H1 (cell line): ENCODE data around the gene AASDH. TPM values are rescaled to one million over a fixed set of nuclear protein-coding genes. Genes with fewer than 3 reads are reported as not detected.
"Not testable (repeated sequence)": the region's sequence is repeated elsewhere in the genome, so short reads cannot be mapped to it uniquely, and the experiment has no call there.

Experiments
- CTCF ChIA-PET: fragments of 300-600 bp; sonication (Branson Sonifier 250); formaldehyde crosslinking; loops from one replicate; lab custom pipeline; 2021; ENCODE audit not compliant: partially characterized antibody; lab: Charles Lee
- POLR2A ChIA-PET: fragments of 300-600 bp; sonication (Branson Sonifier 250); formaldehyde crosslinking; loops from one replicate; lab custom pipeline; 2021; ENCODE audit warnings: inconsistent platforms; ENCODE audit not compliant: partially characterized antibody; lab: Charles Lee
- DNase-seq, 2 experiments: peaks; one replicate each; pipeline versions ENCODE4 v3.0.0 to v3.0.0-alpha.2; 2010 to 2022; ENCODE audit warnings: low spot score in 2 of 2, low read depth in 1 of 2, mixed read lengths in 1 of 2
- FAIRE-seq: peaks from 2 replicates; lab custom pipeline; 2011; peaks lifted over from hg19 to GRCh38; lab: Jason Lieb, UNC
- H2AFZ ChIP-seq: 2 replicates; pipeline ENCODE4 v1.8.1; 2012; ENCODE audit warnings: low read length, inconsistent platforms
- H2AK5ac ChIP-seq: 2 replicates; pipeline ENCODE4 v1.6.1; 2013; ENCODE audit warnings: low read depth, low read length
- H2BK120ac ChIP-seq: replicated peaks from 2 replicates; pipeline ENCODE3; 2013; ENCODE audit warnings: low read depth, low read length, inconsistent platforms
- H2BK12ac ChIP-seq: 2 replicates; pipeline ENCODE4 v1.6.1; 2013; ENCODE audit warnings: low read depth, low read length
- H2BK15ac ChIP-seq: 2 replicates; pipeline ENCODE4 v1.6.1; 2013; ENCODE audit warnings: low read length
- H2BK20ac ChIP-seq: 2 replicates; pipeline ENCODE4 v1.6.1; 2013; ENCODE audit warnings: low read length
- H2BK5ac ChIP-seq: 2 replicates; pipeline ENCODE4 v1.6.1; 2013; ENCODE audit warnings: low read depth, low read length
- H3K14ac ChIP-seq: 2 replicates; pipeline ENCODE4 v1.6.1; 2013; ENCODE audit warnings: inconsistent platforms; ENCODE audit not compliant: insufficient read length
- H3K18ac ChIP-seq: 2 replicates; pipeline ENCODE4 v1.6.1; 2013; ENCODE audit warnings: low read length; ENCODE audit errors: extremely low read depth
- H3K23ac ChIP-seq: 2 replicates; pipeline ENCODE4 v1.6.1; 2013; ENCODE audit warnings: inconsistent platforms; ENCODE audit not compliant: insufficient read length
- H3K23me2 ChIP-seq: 2 replicates; pipeline ENCODE4 v1.6.1; 2013; ENCODE audit warnings: low read depth, low read length
- H3K27ac ChIP-seq: 2 replicates; pipeline ENCODE4 v1.6.1; 2011; ENCODE audit warnings: low read depth, low read length, inconsistent platforms
- H3K27me3 ChIP-seq, 4 experiments: replicated peaks in 1 of 4; 1 replicate in 1 of 4; 2 replicates in 3 of 4; pipeline versions ENCODE4 v1.6.1 to v1.8.1; 2011 to 2013; ENCODE audit warnings: low read length in 3 of 4, mild to moderate bottlenecking in 3 of 4, inconsistent platforms in 2 of 4, mixed read lengths in 2 of 4, moderate library complexity in 1 of 4; ENCODE audit not compliant: control insufficient read depth in 3 of 4, insufficient read depth in 3 of 4; ENCODE audit errors: extremely low read depth in 1 of 4
- H3K36me3 ChIP-seq, 4 experiments: 2 replicates each; pipeline versions ENCODE4 v1.6.1 to v1.8.1; 2011 to 2013; ENCODE audit warnings: mild to moderate bottlenecking in 4 of 4, low read length in 3 of 4, moderate library complexity in 2 of 4, control low read depth in 1 of 4, inconsistent platforms in 1 of 4; ENCODE audit not compliant: insufficient read depth in 4 of 4, control insufficient read depth in 2 of 4
- H3K4ac ChIP-seq: replicated peaks from 2 replicates; pipeline ENCODE3; 2013; ENCODE audit warnings: low read length, low read depth, mixed read lengths, inconsistent platforms; ENCODE audit not compliant: insufficient read length
- H3K4me1 ChIP-seq, 4 experiments: replicated peaks in 1 of 4; 1 replicate in 1 of 4; 2 replicates in 3 of 4; pipeline versions ENCODE4 v1.6.1 to v1.8.1; 2011 to 2013; ENCODE audit warnings: low read length in 3 of 4, inconsistent platforms in 2 of 4, mixed read lengths in 1 of 4; ENCODE audit not compliant: insufficient read depth in 4 of 4, control insufficient read depth in 3 of 4
- H3K4me2 ChIP-seq, 2 experiments: 2 replicates each; pipeline versions ENCODE4 v1.6.1 to v1.8.1; 2011 to 2013; ENCODE audit warnings: low read depth in 2 of 2, low read length in 2 of 2, control low read depth in 1 of 2, inconsistent platforms in 1 of 2, mild to moderate bottlenecking in 1 of 2; ENCODE audit not compliant: insufficient read depth in 1 of 2
- H3K4me3 ChIP-seq, 4 experiments: fragments of 200-600, 300-600 bp in 1 of 4; sonication (generic), shearing (Covaris generic), sonication (Bioruptor Twin) in 1 of 4; 2 replicates each; pipeline versions ENCODE4 v1.5.1 to v1.8.1; 2011 to 2016; ENCODE audit warnings: low read length in 4 of 4, low read depth in 3 of 4, control low read depth in 2 of 4, inconsistent platforms in 2 of 4, mild to moderate bottlenecking in 2 of 4, mixed read lengths in 1 of 4, moderate library complexity in 1 of 4; ENCODE audit not compliant: insufficient read depth in 2 of 4; ENCODE audit errors: extremely low read depth in 1 of 4
- H3K56ac ChIP-seq: replicated peaks from 2 replicates; pipeline ENCODE3; 2013; ENCODE audit warnings: low read depth, mild to moderate bottlenecking, mixed read lengths, low read length, inconsistent platforms; ENCODE audit not compliant: insufficient read length
- H3K79me1 ChIP-seq: 2 replicates; pipeline ENCODE4 v1.6.1; 2013; ENCODE audit warnings: low read depth, low read length, control low read depth
- H3K79me2 ChIP-seq, 2 experiments: 2 replicates each; pipeline versions ENCODE4 v1.6.1 to v1.8.1; 2012 to 2013; ENCODE audit warnings: low read length in 2 of 2, mild to moderate bottlenecking in 2 of 2, inconsistent platforms in 1 of 2; ENCODE audit not compliant: insufficient read depth in 2 of 2, control insufficient read depth in 1 of 2
- H3K9ac ChIP-seq, 4 experiments: replicated peaks in 1 of 4; 1 replicate in 1 of 4; 2 replicates in 3 of 4; pipeline versions ENCODE4 v1.6.1 to v1.8.1; 2011 to 2013; ENCODE audit warnings: low read depth in 3 of 4, low read length in 3 of 4, control low read depth in 2 of 4, mild to moderate bottlenecking in 2 of 4, moderate library complexity in 2 of 4, inconsistent platforms in 1 of 4; ENCODE audit errors: extremely low read depth in 1 of 4
- H3K9me3 ChIP-seq, 2 experiments: 2 replicates each; pipeline versions ENCODE4 v1.6.1 to v1.8.1; 2012 to 2013; ENCODE audit warnings: mild to moderate bottlenecking in 2 of 2, moderate library complexity in 2 of 2, control low read depth in 1 of 2, inconsistent platforms in 1 of 2, low read depth in 1 of 2, low read length in 1 of 2, mixed read lengths in 1 of 2; ENCODE audit not compliant: insufficient read depth in 2 of 2
- H4K20me1 ChIP-seq, 2 experiments: replicated peaks in 1 of 2; 2 replicates each; pipeline versions ENCODE3 to v1.8.1; 2011 to 2013; ENCODE audit warnings: inconsistent platforms in 2 of 2, low read length in 2 of 2, mild to moderate bottlenecking in 1 of 2; ENCODE audit not compliant: insufficient read depth in 2 of 2, control insufficient read depth in 1 of 2
- H4K5ac ChIP-seq: 2 replicates; pipeline ENCODE4 v1.6.1; 2013; ENCODE audit warnings: low read length, low read depth, mixed read lengths, inconsistent platforms; ENCODE audit not compliant: insufficient read length
- H4K8ac ChIP-seq: 2 replicates; pipeline ENCODE4 v1.8.0; 2013; ENCODE audit warnings: mild to moderate bottlenecking, moderate library complexity, low read length, inconsistent platforms; ENCODE audit not compliant: insufficient read depth; ENCODE audit errors: extremely low read depth
- H4K91ac ChIP-seq: replicated peaks from 2 replicates; pipeline ENCODE3; 2013; ENCODE audit warnings: low read length, mixed read lengths, inconsistent platforms; ENCODE audit not compliant: insufficient read length
- EP300 ChIP-seq, 2 experiments: IDR thresholded peaks; 1 replicate in 1 of 2; 2 replicates in 1 of 2; pipeline ENCODE4 v1.6.1; 2011 to 2012; ENCODE audit warnings: low read depth in 2 of 2, low read length in 2 of 2, mild to moderate bottlenecking in 2 of 2, borderline replicate concordance in 1 of 2, inconsistent platforms in 1 of 2, moderate library complexity in 1 of 2
- SIRT6 ChIP-seq: IDR thresholded peaks from one replicate; pipeline ENCODE4 v1.7.1; 2012; ENCODE audit warnings: low read length, inconsistent platforms
- WGBS, 2 experiments: shearing (Covaris generic) in 1 of 2; methylation state at CpG; one replicate each; pipeline versions ENCODE4 v1.1.6 to v1.1.7; 2013 to 2015; ENCODE audit warnings: low lambda C conversion rate in 2 of 2, mixed read lengths in 2 of 2, inconsistent platforms in 1 of 2, low coverage in 1 of 2, missing lambda C conversion rate in 1 of 2; ENCODE audit not compliant: insufficient replicate concordance in 2 of 2, insufficient coverage in 1 of 2, insufficient read length in 1 of 2; ENCODE audit errors: extremely low coverage in 1 of 2, missing lambda C conversion rate in 1 of 2; 5-methylcytosine and 5-hydroxymethylcytosine counted together
- polyA plus RNA-seq, 7 experiments: library from polyadenylated mRNA; depleted of rRNA in 3 of 7; stranded (reverse) in 5 of 7; unstranded in 2 of 7; fragments of >200 nt in 5 of 7; fragments of 200-250 nt in 2 of 7; gene quantifications; 1 replicate in 5 of 7; 2 replicates in 1 of 7; 4 replicates in 1 of 7; pipeline versions ENCODE4 v1.2.1 to v1.2.3, GENCODE V29; 2011 to 2013; ENCODE audit warnings: missing spikeins in 2 of 7, mixed read lengths in 2 of 7
- total RNA-seq: library from RNA; stranded (reverse); fragmentation: NEBNext Ultra II Directional; extraction: Animal tissue kit (Norgen Biotek cat#: 25700); gene quantifications from 2 replicates; pipeline ENCODE4 v1.2.1, GENCODE V29; 2021

Gene AASDH
- total and polyA plus RNA-seq, 2 of the 8 experiments (the other 6 are each of a cell fraction or from before 2014, with no cell fraction given) = 8.0 to 10.9 TPM

DNA sequence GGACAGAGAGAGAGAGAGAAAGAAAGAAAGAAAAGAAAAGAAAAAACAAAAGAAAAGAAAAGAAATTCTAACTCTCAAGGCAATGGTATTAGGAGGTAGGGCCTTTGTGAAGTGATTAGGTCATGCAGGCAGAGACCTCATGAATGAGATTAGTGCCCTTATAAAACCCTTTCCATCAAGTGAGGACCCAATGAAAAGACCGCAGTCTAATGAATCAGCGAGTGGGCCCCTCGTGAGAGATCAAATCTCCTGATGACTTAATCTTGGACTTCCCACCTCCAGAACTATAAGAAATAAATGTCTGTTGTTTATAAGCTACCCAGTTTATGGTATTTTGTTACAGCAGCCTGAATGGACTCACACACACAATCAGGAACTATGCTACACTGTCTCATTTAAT lies 16.9 kb downstream of the AASDH start:
- no peak for FAIRE-seq

GRCh38 chr4:56362981-56363380 lies 24.3 kb downstream of the AASDH start:
- H4K20me1 ChIP-seq, H4K5ac ChIP-seq, POLR2A ChIA-PET, H3K14ac ChIP-seq, H3K4me3 ChIP-seq, H3K79me1 ChIP-seq, H3K18ac ChIP-seq, H2BK12ac ChIP-seq, H3K27ac ChIP-seq, H3K4me1 ChIP-seq, H2AFZ ChIP-seq, H2AK5ac ChIP-seq, H3K23ac ChIP-seq, H3K27me3 ChIP-seq, H2BK120ac ChIP-seq, H3K4ac ChIP-seq, H2BK15ac ChIP-seq, H2BK20ac ChIP-seq, H3K36me3 ChIP-seq, H4K91ac ChIP-seq, H3K79me2 ChIP-seq, DNase-seq, H3K4me2 ChIP-seq, H4K8ac ChIP-seq, H3K9ac ChIP-seq, H3K23me2 ChIP-seq, FAIRE-seq, H3K56ac ChIP-seq, H2BK5ac ChIP-seq, CTCF ChIA-PET: not testable (repeated sequence)
- 98% methylated on average over 12 of the region's 12 CpGs; no CpG with 5 or more reads in 1 of the 2 experiments for WGBS, 2 experiments
- peaks cover 5 to 11% of the 10 kb centered on the region in 2 experiments; a peak in 2 of 4 replicates for H3K9me3 ChIP-seq

More for the DNA sequence above, 16.9 kb downstream of the AASDH start:
- Histone ChIP-seq H3K79me2 (no peaks in the 10 kb centered on the region), H3K56ac (no peak overlapping the region), H3K23me2 (no peaks in the 10 kb centered on the region), H2BK5ac (no peak overlapping the region), H4K91ac (no peak overlapping the region), H3K23ac (no peak overlapping the region), H4K8ac (no peak overlapping the region), H2BK120ac (no peak overlapping the region), H3K4ac (no peak overlapping the region), H3K14ac (no peak overlapping the region), H3K9me3 (no peaks in the 10 kb centered on the region), H4K5ac (no peak overlapping the region), H3K79me1 (no peaks in the 10 kb centered on the region; the same call in 1 of the 2 replicates), H3K9ac (no peak overlapping the region), H4K20me1 (no peaks in the 10 kb centered on the region), H2AFZ (no peak overlapping the region), H2BK15ac (no peak overlapping the region), H3K4me2 (no peak overlapping the region), H3K36me3 (peaks cover 0 to 10% (median 0%) of the 10 kb centered on the region in 4 experiments; a peak in 4 of 8 replicates), H3K4me1 (no peaks in the 10 kb centered on the region), H2BK12ac (no peak overlapping the region), H3K27me3 (no peaks in the 10 kb centered on the region), H2AK5ac (no peak overlapping the region), H3K4me3 (no peak overlapping the region), H3K27ac (no peak overlapping the region), H2BK20ac (no peak overlapping the region), H3K18ac (no peak overlapping the region)
- no peak for DNase-seq
- ChIA-PET CTCF (no interaction called here), POLR2A (no interaction called here)
- 95% methylated on average over 3 of the region's 3 CpGs; no CpG with 5 or more reads in 1 of the 2 experiments for WGBS, 2 experiments
- no peak for TF ChIP-seq EP300 (IDR thresholded peaks at IDR 0.05; ENCODE audit: borderline replicate concordance in 1 of 2, low read depth in 2 of 2, low read length in 2 of 2)
- TF ChIP-seq SIRT6 = no peak
